ENCODE results near the gene MYL5. TPM values are rescaled to one million over a fixed set of nuclear protein-coding genes. Genes with fewer than 3 reads are reported as not detected.
A peak's percentile ranks its signal among the peaks of the same experiment; 100 is the strongest.

Gene MYL5
- total and polyA plus RNA-seq, 2 of the 13 experiments (the other 11 are each of a cell fraction or from before 2014, with no cell fraction given): 6.5 to 16.0 TPM

DNA sequence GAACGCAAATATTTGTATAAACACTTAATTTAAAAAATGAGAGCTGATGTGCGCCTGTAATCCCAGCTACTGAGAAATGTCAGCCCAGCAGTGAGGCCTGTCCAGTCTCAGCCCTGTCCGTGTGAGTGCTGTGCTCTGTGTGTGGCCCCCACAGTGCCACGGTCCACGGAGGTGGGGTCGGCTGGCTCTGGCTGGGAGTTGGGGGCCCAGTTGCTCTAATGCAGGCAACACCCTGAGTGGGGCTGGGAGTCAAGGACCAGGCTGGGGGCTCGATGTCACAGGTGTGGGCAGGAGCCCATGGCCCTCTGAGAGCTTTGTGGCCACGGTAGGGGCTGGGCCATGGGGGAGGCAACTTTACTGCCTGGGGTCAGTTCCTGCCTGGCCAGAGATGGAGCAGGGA is 44.1 kb downstream of the MYL5 start (continued):
- TF ChIP-seq MYC (CRISPR knock-in tag; IDR thresholded peaks at IDR 0.05; ENCODE audit: borderline replicate concordance) (no peak), LRRFIP1 (CRISPR knock-in tag; conservative IDR thresholded peaks at IDR 0.05) (no peak), ZNF224 (CRISPR knock-in tag; IDR thresholded peaks at IDR 0.05) (no peak), KDM3A (CRISPR knock-in tag; IDR thresholded peaks at IDR 0.05; ENCODE audit: low read depth) (no peak), ZSCAN29 (CRISPR knock-in tag; conservative IDR thresholded peaks at IDR 0.05) (no peak), ZNF24 (IDR thresholded peaks at IDR 0.05) (no peak), ZNF788 (CRISPR knock-in tag; IDR thresholded peaks at IDR 0.05; ENCODE audit: borderline replicate concordance) (no peak), EEA1 (CRISPR knock-in tag; IDR thresholded peaks at IDR 0.05; ENCODE audit: borderline replicate concordance) (no peak), SP1 (IDR thresholded peaks at IDR 0.05) (no peak), SP1 (CRISPR knock-in tag; IDR thresholded peaks at IDR 0.05) (no peak)

DNA sequence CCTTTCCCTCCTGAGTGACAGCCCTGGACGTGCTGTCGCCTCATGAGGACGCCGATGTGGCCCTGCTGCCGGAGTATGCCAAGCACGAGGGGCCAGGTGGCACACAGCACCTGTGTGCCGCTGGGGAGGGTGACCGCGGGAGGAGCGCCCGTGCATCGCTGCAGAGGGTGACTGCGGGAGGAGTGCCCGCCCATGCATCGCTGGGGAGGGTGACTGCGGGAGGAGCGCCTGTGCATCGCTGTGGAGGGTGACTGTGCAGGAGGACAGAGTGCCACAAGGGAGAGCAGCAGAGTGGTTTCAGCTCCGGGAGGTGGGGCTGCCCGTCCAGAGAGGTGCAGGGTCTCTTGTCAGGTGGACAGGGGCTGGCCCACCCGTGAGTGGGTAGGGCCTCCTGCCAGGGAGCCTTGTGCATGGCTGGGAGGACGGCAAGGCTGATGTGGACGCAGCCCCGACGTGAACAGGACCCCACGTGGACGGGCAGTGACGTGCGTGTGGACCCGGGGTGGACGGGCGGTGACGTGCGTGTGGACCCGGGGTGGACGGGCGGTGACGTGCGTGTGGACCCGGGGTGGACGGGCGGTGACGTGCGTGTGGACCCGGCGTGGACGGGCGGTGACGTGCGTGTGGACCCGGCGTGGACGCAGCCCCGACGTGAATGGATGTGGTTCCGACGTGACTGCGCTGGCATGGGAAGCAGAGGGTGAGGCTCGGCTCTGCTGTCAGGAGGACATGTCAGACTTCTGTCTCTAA is 45.9 kb downstream of the MYL5 start:
- FAIRE-seq (no peak), DNase-seq (ENCODE audit: low spot score) (no peak), ATAC-seq (no peak)
- H3K9me3 ChIP-seq (ENCODE audit: low read length): no peaks in the 10 kb centered on the region
- H3K9ac ChIP-seq (ENCODE audit: insufficient read depth, low read depth, low read length): no peak overlapping the region
- peaks cover 34% of the 10 kb centered on the region; the same call in 1 of the 2 replicates for H4K20me1 ChIP-seq (ENCODE audit: insufficient read depth, low read length)
- in situ Hi-C loops (cut with HindIII; ENCODE audit: extremely low pct_ligation_motif_present, low pct_unique_long_range_greater_than_20kb): no loop called here
- no peak overlapping the region for H2AFZ ChIP-seq (ENCODE audit: low read length)
- peaks cover 2% of the 10 kb centered on the region in 2 experiments; a peak in 1 of 5 replicates for H3K36me3 ChIP-seq (replicated peaks in 1 of 2; ENCODE audit: control insufficient read depth in 1 of 2, insufficient read depth in 2 of 2, low read length in 2 of 2)
- ChIA-PET POLR2A (no interaction called here), CTCF (ENCODE audit: low intra/inter-chr PET ratio, low total read pairs) (no interaction called here)
- intact Hi-C loops (cut with micrococcal nuclease; ENCODE audit: unreplicated experiment): loop anchor here (5.0 kb wide), 1 partner anchor 33 kb away; the partner anchor contains the start of gene SLC49A3
- 97% methylated on average over 59 of the region's 59 CpGs for WGBS (ENCODE audit: low lambda C conversion rate)
- no TSS peak for BruUV-seq (replicated peaks)
- no peak overlapping the region for H3K4me2 ChIP-seq (ENCODE audit: low read depth, low read length)
- H3K79me2 ChIP-seq (ENCODE audit: insufficient read depth, low read length): peaks cover 34% of the 10 kb centered on the region
- H3K27me3 ChIP-seq (ENCODE audit: control insufficient read depth in 1 of 2, insufficient read depth in 2 of 2, low read length in 2 of 2): no peaks in the 10 kb centered on the region; a peak in 1 of 5 replicates
- no peak overlapping the region for H3K4me3 ChIP-seq (replicated peaks in 1 of 3; ENCODE audit: insufficient read depth in 1 of 3, low read depth in 2 of 3, low read length in 3 of 3)
- peaks cover 17% of the 10 kb centered on the region for H3K4me1 ChIP-seq (ENCODE audit: insufficient read depth, low read length)
- no peak overlapping the region for H3K27ac ChIP-seq (ENCODE audit: extremely low read length, insufficient read depth, low read length)
- TF ChIP-seq SSRP1 (CRISPR knock-in tag; IDR thresholded peaks at IDR 0.05) (no peak), ZNF350 (CRISPR knock-in tag; IDR thresholded peaks at IDR 0.05; ENCODE audit: borderline replicate concordance, low read depth) (no peak), ZNF788 (CRISPR knock-in tag; IDR thresholded peaks at IDR 0.05; ENCODE audit: borderline replicate concordance) (no peak), NR2F2 (IDR thresholded peaks at IDR 0.05; ENCODE audit: borderline replicate concordance, low read depth) (no peak), ZBTB38 (CRISPR knock-in tag; IDR thresholded peaks at IDR 0.05) (0 out of 2 replicates have a peak, but pooled peaks have one; percentile 24), DNMT1 (CRISPR knock-in tag; IDR thresholded peaks at IDR 0.05) (0 out of 2 replicates have a peak, but pooled peaks have one; percentile 56), ZNF574 (CRISPR knock-in tag; IDR thresholded peaks at IDR 0.05) (no peak), RXRA (CRISPR knock-in tag; IDR thresholded peaks at IDR 0.05) (no peak)
